NCI-H2081 (cell line): ENCODE results near the gene FAM90A26.
"Not testable (repeated sequence)": the region's sequence is repeated elsewhere in the genome, so short reads cannot be mapped to it uniquely, and the experiment has no call there.

Experiments used
- DNase-seq, 2 experiments: peaks; one replicate each; lab custom pipeline; 2025; lab: John Stamatoyannopoulos, UW

The FAM90A26 gene

DNA sequence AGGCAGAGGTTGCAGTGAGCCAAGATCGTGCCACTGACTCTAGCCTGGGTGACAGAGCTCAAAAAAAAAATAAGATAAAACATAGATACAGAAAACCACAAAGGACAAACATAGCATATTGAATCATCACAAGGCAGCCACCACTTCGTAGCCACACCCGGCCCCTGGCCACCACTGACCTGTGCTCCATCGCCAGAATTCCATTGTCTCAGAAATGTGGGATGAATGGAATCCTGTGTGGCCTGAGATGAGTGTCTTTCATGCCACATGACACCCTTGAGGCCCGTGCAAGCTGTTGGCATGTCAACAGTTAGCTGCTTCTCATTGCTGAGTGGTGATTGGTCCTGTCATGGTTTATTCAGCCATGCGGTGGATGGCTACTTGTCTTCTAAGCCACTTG is 10.2 kb upstream of the FAM90A26 start:
- not testable (repeated sequence) for DNase-seq

DNA sequence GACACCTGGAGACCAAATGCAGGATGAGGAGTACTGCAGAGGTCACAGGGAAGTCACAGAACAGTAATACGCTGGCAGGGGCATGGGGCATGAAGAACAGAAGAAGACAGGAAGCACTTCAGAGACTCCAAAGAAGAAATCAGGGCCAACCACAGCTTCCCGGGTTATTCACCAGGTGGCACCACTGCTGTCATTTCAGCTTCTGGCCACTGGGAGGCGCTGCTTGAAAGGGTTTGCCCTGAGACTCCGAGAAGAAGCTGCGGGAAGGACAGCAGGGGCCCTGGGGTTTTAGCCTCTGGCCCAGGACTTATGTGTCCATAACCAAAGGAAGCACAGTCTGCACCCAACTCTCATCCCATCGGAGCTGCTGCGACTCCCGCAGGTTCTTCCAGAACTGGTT is 4.2 kb upstream of the FAM90A26 start:
- not testable (repeated sequence) for DNase-seq

DNA sequence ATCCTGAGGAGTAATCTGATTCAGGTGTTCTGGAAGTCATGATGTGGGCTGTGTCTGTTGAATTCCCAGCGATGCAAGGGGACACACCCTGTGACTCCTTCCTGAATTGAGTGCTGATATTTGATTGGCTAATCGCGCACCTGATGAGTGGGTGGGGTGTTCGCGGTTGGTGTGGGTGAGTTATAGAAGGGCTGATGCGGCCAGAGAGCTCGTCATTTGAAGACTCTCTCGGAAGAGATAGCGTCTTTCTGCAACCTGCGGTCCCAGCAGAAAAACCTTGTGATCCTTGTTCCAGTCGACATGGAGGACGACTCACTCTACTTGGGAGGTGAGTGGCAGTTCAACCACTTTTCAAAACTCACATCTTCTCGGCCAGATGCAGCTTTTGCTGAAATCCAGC is 40.1 kb downstream of the FAM90A26 start, which contains the start of gene USP17L10:
Gene USP17L10, plus strand, starts transcription at position 301 of the 400 bp plus-strand sequence. Its CDS starts 0 bp downstream, at position 301.
- not testable (repeated sequence) for DNase-seq

DNA sequence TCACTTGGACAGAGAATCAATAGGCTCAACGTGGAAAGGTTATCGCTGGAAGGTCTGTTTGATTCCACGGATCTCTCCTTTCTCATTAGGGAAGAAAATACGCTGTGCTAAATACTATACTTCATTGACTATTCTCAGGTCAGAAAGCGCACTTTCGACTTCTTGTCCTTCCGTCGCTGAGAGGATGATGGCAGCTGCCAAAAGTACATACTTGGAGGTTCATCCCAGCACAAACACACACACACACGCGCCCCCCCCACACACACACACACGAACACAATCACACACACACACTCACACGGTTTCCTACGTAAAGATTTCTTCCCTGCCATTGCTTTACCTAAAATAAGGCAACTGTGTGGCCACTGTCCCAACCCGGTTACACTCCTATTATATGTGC is 44.5 kb downstream of the FAM90A26 start:
- DNase-seq = not testable (repeated sequence)

DNA sequence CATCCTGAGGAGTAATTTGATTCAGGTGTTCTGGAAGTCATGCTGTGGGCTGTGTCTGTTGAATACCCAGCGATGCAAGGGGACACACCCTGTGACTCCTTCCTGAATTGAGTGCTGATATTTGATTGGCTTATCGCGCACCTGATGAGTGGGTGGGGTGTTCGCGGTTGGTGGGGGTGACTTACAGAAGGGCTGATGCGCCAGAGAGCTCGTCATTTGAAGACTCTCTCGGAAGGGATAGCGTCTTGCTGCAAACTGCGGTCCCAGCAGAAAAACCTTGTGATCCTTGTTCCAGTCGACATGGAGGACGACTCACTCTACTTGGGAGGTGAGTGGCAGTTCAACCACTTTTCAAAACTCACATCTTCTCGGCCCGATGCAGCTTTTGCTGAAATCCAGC is 44.9 kb downstream of the FAM90A26 start, which contains the start of gene USP17L11:
Gene USP17L11, plus strand, starts transcription at position 301 of the 400 bp plus-strand sequence. Its CDS starts 0 bp downstream, at position 301.
- DNase-seq = not testable (repeated sequence)

DNA sequence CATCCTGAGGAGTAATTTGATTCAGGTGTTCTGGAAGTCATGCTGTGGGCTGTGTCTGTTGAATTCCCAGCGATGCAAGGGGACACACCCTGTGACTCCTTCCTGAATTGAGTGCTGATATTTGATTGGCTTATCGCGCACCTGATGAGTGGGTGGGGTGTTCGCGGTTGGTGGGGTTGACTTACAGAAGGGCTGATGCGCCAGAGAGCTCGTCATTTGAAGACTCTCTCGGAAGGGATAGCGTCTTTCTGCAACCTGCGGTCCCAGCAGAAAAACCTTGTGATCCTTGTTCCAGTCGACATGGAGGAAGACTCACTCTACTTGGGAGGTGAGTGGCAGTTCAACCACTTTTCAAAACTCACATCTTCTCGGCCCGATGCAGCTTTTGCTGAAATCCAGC is 49.6 kb downstream of the FAM90A26 start, which contains the start of gene USP17L12:
Gene USP17L12, plus strand, starts transcription at position 301 of the 400 bp plus-strand sequence. Its CDS starts 0 bp downstream, at position 301.
- not testable (repeated sequence) for DNase-seq

DNA sequence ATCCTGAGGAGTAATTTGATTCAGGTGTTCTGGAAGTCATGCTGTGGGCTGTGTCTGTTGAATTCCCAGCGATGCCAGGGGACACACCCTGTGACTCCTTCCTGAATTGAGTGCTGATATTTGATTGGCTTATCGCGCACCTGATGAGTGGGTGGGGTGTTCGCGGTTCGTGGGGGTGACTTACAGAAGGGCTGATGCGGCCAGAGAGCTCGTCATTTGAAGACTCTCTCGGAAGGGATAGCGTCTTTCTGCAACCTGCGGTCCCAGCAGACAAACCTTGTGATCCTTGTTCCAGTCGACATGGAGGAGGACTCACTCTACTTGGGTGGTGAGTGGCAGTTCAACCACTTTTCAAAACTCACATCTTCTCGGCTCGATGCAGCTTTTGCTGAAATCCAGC is 54.4 kb downstream of the FAM90A26 start, which contains the start of gene USP17L13:
Gene USP17L13, plus strand, starts transcription at position 301 of the 400 bp plus-strand sequence. Its CDS starts 0 bp downstream, at position 301.
- DNase-seq = not testable (repeated sequence)
